Stimulated activated CD8-positive, alpha-beta memory T cell treated with anti-CD3 and anti-CD28 coated beads, Interleukin-4, amount 100 ng/mL, for 48 hours (primary cell): Measurements from ENCODE around the gene RBM20.

Experiments
- DNase-seq: peaks from one replicate; pipeline ENCODE4 v3.0.0-alpha.2; 2020

The RBM20 gene

DNA sequence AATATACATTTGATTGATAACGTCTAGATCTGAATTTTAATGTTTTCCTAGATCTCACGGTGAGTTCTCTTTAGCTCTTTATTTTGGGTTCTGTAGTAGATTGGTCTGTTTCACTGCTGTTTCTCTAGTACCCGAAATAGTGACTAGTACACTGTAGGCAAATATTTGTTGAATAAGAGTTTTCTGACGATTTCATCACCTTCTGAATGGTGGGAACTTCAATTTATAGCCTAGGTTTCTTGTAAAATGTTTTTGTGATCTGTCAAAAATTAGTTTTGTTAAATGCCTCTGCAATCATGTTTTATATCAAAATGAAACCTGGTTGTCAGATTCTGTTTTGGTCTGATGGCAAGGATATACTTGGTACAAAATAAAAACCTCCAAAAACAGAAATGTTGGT, 237.8 kb downstream of the RBM20 start:
- no peak for DNase-seq

- no peak for DNase-seq
Measured at GRCh38 chr10:110883924-110884323, 239.8 kb downstream of the RBM20 start.

- DNase-seq: no peak
Measured at GRCh38 chr10:110885932-110886674, 242.0 kb downstream of the RBM20 start.

DNA sequence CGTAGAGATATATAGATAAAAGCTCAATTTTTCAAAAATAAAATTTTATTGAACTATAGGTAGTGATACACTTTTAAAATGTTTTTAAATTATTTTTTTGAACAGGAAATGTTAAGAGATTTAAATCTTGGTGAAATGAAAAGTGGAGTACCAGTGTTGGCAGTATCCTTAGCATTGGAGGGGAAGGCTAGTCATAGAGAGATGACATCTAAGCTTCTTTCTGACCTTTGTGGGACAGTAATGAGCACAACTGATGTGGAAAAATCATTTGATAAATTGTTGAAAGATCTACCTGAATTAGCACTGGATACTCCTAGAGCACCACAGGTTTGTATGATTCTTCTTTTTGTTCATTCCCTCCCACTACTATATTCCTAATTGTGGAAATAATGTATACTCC, 243.4 kb downstream of the RBM20 start:
- DNase-seq: no peak
